ENCODE measurements around the gene C1orf52. TPM values are rescaled to one million over a fixed set of nuclear protein-coding genes. Genes with fewer than 3 reads are reported as not detected.

The C1orf52 gene
- total and polyA plus RNA-seq, 9 of the 15 experiments (the other 6 are each of a cell fraction or from before 2014, with no cell fraction given): 17.0 to 38.5 (median 33.0) TPM

- no peak for TF ChIP-seq ERF (CRISPR knock-in tag; IDR thresholded peaks at IDR 0.05)
- no peak; the same call in 1 of the 2 replicates for TF ChIP-seq ZBTB7A (IDR thresholded peaks at IDR 0.05; ENCODE audit: borderline replicate concordance, control insufficient read depth, low read depth, low read length)
- TF ChIP-seq GABPB1 (CRISPR knock-in tag; IDR thresholded peaks at IDR 0.05): 0 out of 2 replicates have a peak, but pooled peaks have one; percentile 22
- no peak for TF ChIP-seq TEAD2 (tag; IDR thresholded peaks at IDR 0.05)
- TF ChIP-seq ZNF124 (CRISPR knock-in tag; IDR thresholded peaks at IDR 0.05): no peak
- peak; percentile 78 for TF ChIP-seq ZKSCAN8 (CRISPR knock-in tag; IDR thresholded peaks at IDR 0.05)
- TF ChIP-seq CBFB (CRISPR knock-in tag; IDR thresholded peaks at IDR 0.05): no peak
- no peak for TF ChIP-seq PRDM10 (IDR thresholded peaks at IDR 0.05; ENCODE audit: partially characterized antibody)
- TF ChIP-seq, protein P1, sequence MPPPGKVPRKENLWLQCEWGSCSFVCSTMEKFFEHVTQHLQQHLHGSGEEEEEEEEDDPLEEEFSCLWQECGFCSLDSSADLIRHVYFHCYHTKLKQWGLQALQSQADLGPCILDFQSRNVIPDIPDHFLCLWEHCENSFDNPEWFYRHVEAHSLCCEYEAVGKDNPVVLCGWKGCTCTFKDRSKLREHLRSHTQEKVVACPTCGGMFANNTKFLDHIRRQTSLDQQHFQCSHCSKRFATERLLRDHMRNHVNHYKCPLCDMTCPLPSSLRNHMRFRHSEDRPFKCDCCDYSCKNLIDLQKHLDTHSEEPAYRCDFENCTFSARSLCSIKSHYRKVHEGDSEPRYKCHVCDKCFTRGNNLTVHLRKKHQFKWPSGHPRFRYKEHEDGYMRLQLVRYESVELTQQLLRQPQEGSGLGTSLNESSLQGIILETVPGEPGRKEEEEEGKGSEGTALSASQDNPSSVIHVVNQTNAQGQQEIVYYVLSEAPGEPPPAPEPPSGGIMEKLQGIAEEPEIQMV (tag; conservative IDR thresholded peaks at IDR 0.05; ENCODE audit: low read depth): no peak
- TF ChIP-seq NFXL1 (CRISPR knock-in tag; IDR thresholded peaks at IDR 0.05): peak; percentile 50; the same call in 1 of the 2 replicates
- peak; percentile 12; the same call in 1 of the 2 replicates for TF ChIP-seq RAD51 (IDR thresholded peaks at IDR 0.05; ENCODE audit: borderline replicate concordance, low read depth)
- TF ChIP-seq ZFX (CRISPR knock-in tag; IDR thresholded peaks at IDR 0.05): peak; percentile 85
- TF ChIP-seq GATA2 (CRISPR knock-in tag; IDR thresholded peaks at IDR 0.05): peak; percentile 96
- TF ChIP-seq KLF16 (IDR thresholded peaks at IDR 0.05): peak; percentile 97
- no peak for TF ChIP-seq MTF1 (CRISPR knock-in tag; IDR thresholded peaks at IDR 0.05; ENCODE audit: borderline replicate concordance)
- peak; percentile 69 for TF ChIP-seq HMBOX1 (IDR thresholded peaks at IDR 0.05)
- TF ChIP-seq ZNF12 (CRISPR knock-in tag; IDR thresholded peaks at IDR 0.05): no peak
- TF ChIP-seq SPI1 (IDR thresholded peaks at IDR 0.05; ENCODE audit: borderline replicate concordance, low read depth, low read length): no peak
- no peak for TF ChIP-seq ZNF551 (CRISPR knock-in tag; IDR thresholded peaks at IDR 0.05)
- peak; percentile 64; the same call in 1 of the 2 replicates for TF ChIP-seq BCOR (IDR thresholded peaks at IDR 0.05)
- TF ChIP-seq MYBL2 (IDR thresholded peaks at IDR 0.05; ENCODE audit: low read depth): no peak; the same call in 1 of the 2 replicates
- TF ChIP-seq MYBL2 (CRISPR knock-in tag; IDR thresholded peaks at IDR 0.05; ENCODE audit: borderline replicate concordance): no peak
- no peak for TF ChIP-seq NFE2L1 (tag; IDR thresholded peaks at IDR 0.05; ENCODE audit: borderline replicate concordance, low read depth)
Observed at GRCh38 chr1:85224734-85225623, 34.5 kb downstream of the C1orf52 start (continued).
